Fibroblast of lung (primary cell): Measurements from ENCODE around the gene TMEFF2. TPM values are rescaled to one million over a fixed set of nuclear protein-coding genes. Genes with fewer than 3 reads are reported as not detected.

Experiments used
- DNase-seq, 2 donors: peaks; one replicate each; pipeline versions ENCODE4 v3.0.0 to v3.0.0-alpha.2; 2010; ENCODE audit warnings: low read depth in 2 of 2
- H2AFZ ChIP-seq: 2 replicates; pipeline ENCODE4 v1.5.1; 2012; ENCODE audit warnings: low read length, control low read depth, inconsistent platforms
- H3K27ac ChIP-seq: 2 replicates; pipeline ENCODE4 v1.5.1; 2011; ENCODE audit warnings: low read length, control low read depth; ENCODE audit not compliant: insufficient read depth
- H3K27me3 ChIP-seq: 2 replicates; pipeline ENCODE4 v1.5.1; 2011; ENCODE audit warnings: mild to moderate bottlenecking, low read length; ENCODE audit not compliant: control insufficient read depth, insufficient read depth
- H3K36me3 ChIP-seq: 2 replicates; pipeline ENCODE4 v1.5.1; 2011; ENCODE audit warnings: low read length; ENCODE audit not compliant: control insufficient read depth, insufficient read depth
- H3K4me1 ChIP-seq: 2 replicates; pipeline ENCODE4 v1.5.1; 2011; ENCODE audit warnings: low read length; ENCODE audit not compliant: control insufficient read depth, insufficient read depth; ENCODE audit errors: extremely low read depth
- H3K4me2 ChIP-seq: 2 replicates; pipeline ENCODE4 v1.5.1; 2011; ENCODE audit warnings: low read length, control low read depth; ENCODE audit not compliant: insufficient read depth; ENCODE audit errors: extremely low read depth
- H3K4me3 ChIP-seq, 4 experiments: fragments of 200-600 bp in 1 of 4; sonication (generic) in 1 of 4; replicated peaks in 1 of 4; 2 replicates each; pipeline ENCODE4 v1.5.1; 2011 to 2016; ENCODE audit warnings: low read length in 4 of 4, low read depth in 3 of 4, mild to moderate bottlenecking in 3 of 4, control low read depth in 2 of 4, inconsistent platforms in 1 of 4, mixed read lengths in 1 of 4; ENCODE audit not compliant: insufficient read depth in 1 of 4; ENCODE audit errors: control extremely low read depth in 1 of 4
- H3K79me2 ChIP-seq: 2 replicates; pipeline ENCODE4 v1.5.1; 2012; ENCODE audit warnings: mild to moderate bottlenecking, low read length, inconsistent platforms; ENCODE audit not compliant: control insufficient read depth, insufficient read depth
- H3K9ac ChIP-seq: 2 replicates; pipeline ENCODE4 v1.5.1; 2011; ENCODE audit warnings: mild to moderate bottlenecking, low read length, control low read depth; ENCODE audit not compliant: insufficient read depth
- H3K9me3 ChIP-seq: 2 replicates; pipeline ENCODE4 v1.5.1; 2012; ENCODE audit warnings: low read depth, low read length; ENCODE audit not compliant: control insufficient read depth, insufficient read depth
- H4K20me1 ChIP-seq: 2 replicates; pipeline ENCODE4 v1.5.1; 2011; ENCODE audit warnings: low read length; ENCODE audit not compliant: control insufficient read depth, insufficient read depth; ENCODE audit errors: extremely low read depth
- EZH2 ChIP-seq: IDR thresholded peaks from 2 replicates; pipeline ENCODE4 v1.5.1; 2012; ENCODE audit warnings: low read length, control low read depth, mild to moderate bottlenecking; ENCODE audit errors: missing control alignments
- polyA plus RNA-seq, 2 donors: library from polyadenylated mRNA; depleted of rRNA in 1 of 2; stranded (reverse) in 1 of 2; unstranded in 1 of 2; fragments of >200 nt; gene quantifications; 2 replicates each; pipeline ENCODE4 v1.2.1, GENCODE V29; 2011 to 2012; ENCODE audit warnings: missing spikeins in 1 of 2
- total RNA-seq: library from RNA; depleted of rRNA; stranded (reverse); fragments of >200 nt; gene quantifications from 2 replicates; pipeline ENCODE4 v1.2.1, GENCODE V29; 2014
- TF ChIP-seq, protein P1 (sequence below), 2 donors: IDR thresholded peaks in 1 of 2; conservative IDR thresholded peaks in 1 of 2; 1 replicate in 1 of 2; 2 replicates in 1 of 2; pipeline ENCODE4 v1.5.1; 2011 to 2012; ENCODE audit warnings: low read length in 2 of 2, control low read depth in 1 of 2, inconsistent platforms in 1 of 2, low read depth in 1 of 2, mild to moderate bottlenecking in 1 of 2

TMEFF2 gene
- total and polyA plus RNA-seq, 2 donors (not counting 1 experiment from before 2014, with no cell fraction given), result 0.33 to 0.87 TPM

- Histone ChIP-seq H4K20me1 (no peaks in the 10 kb centered on the region), H3K4me1 (no peaks in the 10 kb centered on the region)
Observed at GRCh38 chr2:191915750-191916149, 279.0 kb downstream of the TMEFF2 start.

GRCh38 chr2:191913796-191914195 lies 280.9 kb downstream of the TMEFF2 start:
- no peaks in the 10 kb centered on the region for H3K27me3 ChIP-seq
- no peaks in the 10 kb centered on the region for H3K79me2 ChIP-seq
- peaks cover 3% of the 10 kb centered on the region for H3K4me1 ChIP-seq
- H3K9ac ChIP-seq, result no peak overlapping the region
- H3K36me3 ChIP-seq, result no peaks in the 10 kb centered on the region
- H2AFZ ChIP-seq, result no peak overlapping the region
- H3K4me3 ChIP-seq, result no peak overlapping the region
- no peak for DNase-seq
- H3K4me2 ChIP-seq, result no peak overlapping the region
- TF ChIP-seq EZH2, result no peak
- TF ChIP-seq, protein P1, sequence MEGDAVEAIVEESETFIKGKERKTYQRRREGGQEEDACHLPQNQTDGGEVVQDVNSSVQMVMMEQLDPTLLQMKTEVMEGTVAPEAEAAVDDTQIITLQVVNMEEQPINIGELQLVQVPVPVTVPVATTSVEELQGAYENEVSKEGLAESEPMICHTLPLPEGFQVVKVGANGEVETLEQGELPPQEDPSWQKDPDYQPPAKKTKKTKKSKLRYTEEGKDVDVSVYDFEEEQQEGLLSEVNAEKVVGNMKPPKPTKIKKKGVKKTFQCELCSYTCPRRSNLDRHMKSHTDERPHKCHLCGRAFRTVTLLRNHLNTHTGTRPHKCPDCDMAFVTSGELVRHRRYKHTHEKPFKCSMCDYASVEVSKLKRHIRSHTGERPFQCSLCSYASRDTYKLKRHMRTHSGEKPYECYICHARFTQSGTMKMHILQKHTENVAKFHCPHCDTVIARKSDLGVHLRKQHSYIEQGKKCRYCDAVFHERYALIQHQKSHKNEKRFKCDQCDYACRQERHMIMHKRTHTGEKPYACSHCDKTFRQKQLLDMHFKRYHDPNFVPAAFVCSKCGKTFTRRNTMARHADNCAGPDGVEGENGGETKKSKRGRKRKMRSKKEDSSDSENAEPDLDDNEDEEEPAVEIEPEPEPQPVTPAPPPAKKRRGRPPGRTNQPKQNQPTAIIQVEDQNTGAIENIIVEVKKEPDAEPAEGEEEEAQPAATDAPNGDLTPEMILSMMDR (conservative IDR thresholded peaks at IDR 0.05 in 1 of 2, IDR thresholded peaks at IDR 0.05 in 1 of 2; ENCODE audit: low read depth in 1 of 2, low read length in 2 of 2), result no peak
- no peaks in the 10 kb centered on the region for H3K9me3 ChIP-seq
- H4K20me1 ChIP-seq, result no peaks in the 10 kb centered on the region
- no peak overlapping the region for H3K27ac ChIP-seq

More at GRCh38 chr2:191915750-191916149, 279.0 kb downstream of the TMEFF2 start:
- Histone ChIP-seq H3K27ac (no peak overlapping the region), H3K36me3 (no peaks in the 10 kb centered on the region), H2AFZ (no peak overlapping the region), H3K27me3 (no peaks in the 10 kb centered on the region), H3K9ac (no peak overlapping the region), H3K9me3 (no peaks in the 10 kb centered on the region), H3K4me2 (no peak overlapping the region), H3K79me2 (no peaks in the 10 kb centered on the region), H3K4me3 (no peak overlapping the region)
- no peak for TF ChIP-seq EZH2
- TF ChIP-seq, protein P1 (conservative IDR thresholded peaks at IDR 0.05 in 1 of 2, IDR thresholded peaks at IDR 0.05 in 1 of 2; ENCODE audit: low read depth in 1 of 2, low read length in 2 of 2), result no peak
- no peak for DNase-seq

DNA sequence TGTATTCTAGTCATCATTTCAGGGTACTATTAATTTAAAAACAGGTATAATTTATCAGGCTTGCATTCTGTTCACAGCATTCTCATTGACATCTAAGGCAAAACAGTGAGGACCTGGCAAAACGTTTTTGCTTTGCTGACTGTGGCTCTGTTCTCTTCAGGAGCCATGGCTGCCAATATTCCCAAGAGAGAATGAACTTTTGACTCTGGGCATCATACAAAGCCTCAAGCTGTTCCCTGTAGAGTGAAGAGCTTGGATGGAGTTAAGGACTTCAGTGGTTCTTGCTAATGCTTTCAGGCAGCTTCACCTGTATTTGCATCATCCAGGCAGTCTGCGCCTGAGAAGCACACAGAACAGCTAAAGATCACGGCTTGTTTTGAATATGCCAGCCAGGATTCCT lies 282.0 kb downstream of the TMEFF2 start:
- no peak overlapping the region for H2AFZ ChIP-seq

More for the DNA sequence above, 282.0 kb downstream of the TMEFF2 start:
- TF ChIP-seq, protein P1 (conservative IDR thresholded peaks at IDR 0.05 in 1 of 2, IDR thresholded peaks at IDR 0.05 in 1 of 2; ENCODE audit: low read depth in 1 of 2, low read length in 2 of 2), result no peak
- TF ChIP-seq EZH2, result no peak
- Histone ChIP-seq H3K4me3 (no peak overlapping the region), H3K27me3 (no peaks in the 10 kb centered on the region), H3K4me1 (peaks cover 3% of the 10 kb centered on the region), H3K36me3 (no peaks in the 10 kb centered on the region), H3K9me3 (no peaks in the 10 kb centered on the region), H3K4me2 (no peak overlapping the region), H4K20me1 (no peaks in the 10 kb centered on the region), H3K27ac (no peak overlapping the region), H3K79me2 (no peaks in the 10 kb centered on the region), H3K9ac (no peak overlapping the region)
- DNase-seq, result no peak
